Umbilical cord (tissue), 2 donors: ENCODE measurements around the gene UGT2B11. TPM values are rescaled to one million over a fixed set of nuclear protein-coding genes. Genes with fewer than 3 reads are reported as not detected.
"Not testable (repeated sequence)": the region's sequence is repeated elsewhere in the genome, so short reads cannot be mapped to it uniquely, and the experiment has no call there.

Source experiments
- DNase-seq: peaks from one replicate; pipeline ENCODE4 v3.0.0-alpha.2; 2015; ENCODE audit warnings: low spot score
- total RNA-seq: library from RNA; depleted of rRNA; stranded (reverse); fragments of >200 nt; gene quantifications from one replicate; pipeline ENCODE4 v1.2.3, GENCODE V29; 2014; ENCODE audit warnings: low replicate concordance; ENCODE audit not compliant: insufficient read depth

The UGT2B11 gene
- total RNA-seq, 1 donor from 2014 or later, result 2.2 TPM

- DNase-seq, result peak; percentile 54
Observed at GRCh38 chr4:69170233-69171134, 44.1 kb downstream of the UGT2B11 start.

- DNase-seq, result not testable (repeated sequence)
Observed at GRCh38 chr4:69169171-69169570, 45.4 kb downstream of the UGT2B11 start.

GRCh38 chr4:69167300-69167699 is 47.2 kb downstream of the UGT2B11 start:
- DNase-seq, result no peak

GRCh38 chr4:69166376-69166775 is 48.2 kb downstream of the UGT2B11 start:
- not testable (repeated sequence) for DNase-seq

- DNase-seq, result not testable (repeated sequence)
Observed at GRCh38 chr4:69165707-69166106, 48.8 kb downstream of the UGT2B11 start.

- no peak for DNase-seq
Observed at GRCh38 chr4:69156913-69157312, 57.6 kb downstream of the UGT2B11 start.

- no peak for DNase-seq
Observed at GRCh38 chr4:69154021-69154420, 60.5 kb downstream of the UGT2B11 start.

Other genes with a start within 250 kb of the UGT2B11 start
- gene UGT2B7, start 118.3 kb downstream of the UGT2B11 start, total RNA-seq, result 4.8 TPM
- 0.72 TPM for gene UGT2B28, start 65.7 kb upstream of the UGT2B11 start, total RNA-seq